Measurements from ENCODE around the gene GYPB. TPM values are rescaled to one million over a fixed set of nuclear protein-coding genes. Genes with fewer than 3 reads are reported as not detected.

Gene GYPB
- total and polyA plus RNA-seq, 2 of the 8 experiments (the other 6 are each of a cell fraction or from before 2014, with no cell fraction given): not detected

DNA sequence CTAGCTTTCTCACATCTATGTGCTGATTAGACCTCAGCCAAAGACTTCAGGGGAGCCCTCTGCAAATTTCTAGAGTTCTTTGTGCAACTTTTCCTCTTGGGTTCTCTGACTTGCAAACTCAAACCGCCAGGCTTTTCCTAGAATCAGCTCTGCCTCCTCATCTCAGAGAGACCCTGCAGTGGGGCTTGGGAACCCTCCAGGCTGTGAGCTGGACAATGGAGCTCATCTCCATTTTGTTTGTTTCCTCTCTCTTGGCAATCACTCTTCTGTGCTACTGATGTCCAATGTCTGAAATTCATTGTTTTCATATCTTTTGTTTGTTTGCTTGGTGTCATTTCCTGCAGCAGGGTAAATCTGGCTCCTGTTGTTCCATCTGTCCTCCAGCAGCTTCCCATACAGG, 33.0 kb downstream of the GYPB start:
- H3K27me3 ChIP-seq (replicated peaks in 1 of 4; ENCODE audit: control insufficient read depth in 3 of 4, extremely low read depth in 1 of 4, insufficient read depth in 3 of 4, low read length in 3 of 4): no peaks in the 10 kb centered on the region
- H4K8ac ChIP-seq (ENCODE audit: extremely low read depth, insufficient read depth, low read length): no peak overlapping the region
- H3K79me1 ChIP-seq (ENCODE audit: low read depth, low read length): no peaks in the 10 kb centered on the region
- H4K91ac ChIP-seq (replicated peaks; ENCODE audit: insufficient read length, low read length): no peak overlapping the region
- H2AK5ac ChIP-seq (ENCODE audit: low read depth, low read length): no peak overlapping the region
- H3K27ac ChIP-seq (ENCODE audit: low read depth, low read length): 0 out of 2 replicates have a peak overlapping the region, but pooled peaks have one; percentile 2
- H3K4me1 ChIP-seq (replicated peaks in 1 of 4; ENCODE audit: control insufficient read depth in 3 of 4, insufficient read depth in 4 of 4, low read length in 3 of 4): no peaks in the 10 kb centered on the region; a peak in 1 of 7 replicates
- 0 out of 8 replicates have a peak overlapping the region, but pooled peaks of 1 of the 4 experiments have one; percentile 17 for H3K4me3 ChIP-seq (ENCODE audit: extremely low read depth in 1 of 4, insufficient read depth in 2 of 4, low read depth in 3 of 4, low read length in 4 of 4)
- FAIRE-seq (no peak), DNase-seq (ENCODE audit: low read depth in 1 of 2, low spot score in 2 of 2) (peak in 1 of 2 experiments; percentile 13)
- no peak overlapping the region for H3K4ac ChIP-seq (replicated peaks; ENCODE audit: insufficient read length, low read depth, low read length)
- H4K20me1 ChIP-seq (replicated peaks in 1 of 2; ENCODE audit: control insufficient read depth in 1 of 2, insufficient read depth in 2 of 2, low read length in 2 of 2): no peaks in the 10 kb centered on the region
- no peak overlapping the region for H3K18ac ChIP-seq (ENCODE audit: extremely low read depth, low read length)
- H3K23ac ChIP-seq (ENCODE audit: insufficient read length): no peak overlapping the region
- POLR2A ChIA-PET (ENCODE audit: partially characterized antibody): interaction anchor here (0.6 kb wide), 1 partner anchor 577 kb away, joined by 3 read pairs; no protein-coding TSS in a partner anchor
- H3K14ac ChIP-seq (ENCODE audit: insufficient read length): no peak overlapping the region
- peak overlapping the region; percentile 81 for H4K5ac ChIP-seq (ENCODE audit: insufficient read length, low read depth, low read length)
- 0 out of 2 replicates have a peak overlapping the region, but pooled peaks have one; percentile 39 for H2AFZ ChIP-seq (ENCODE audit: low read length)
- no peak overlapping the region for H2BK5ac ChIP-seq (ENCODE audit: low read depth, low read length)
- H3K4me2 ChIP-seq (ENCODE audit: insufficient read depth in 1 of 2, low read depth in 2 of 2, low read length in 2 of 2): 0 out of 4 replicates have a peak overlapping the region, but pooled peaks have one; percentile 25 to 27
- no peak overlapping the region for H3K9ac ChIP-seq (replicated peaks in 1 of 4; ENCODE audit: extremely low read depth in 1 of 4, low read depth in 3 of 4, low read length in 3 of 4)
- H2BK120ac ChIP-seq (replicated peaks; ENCODE audit: low read depth, low read length): no peak overlapping the region
- no peaks in the 10 kb centered on the region for H3K36me3 ChIP-seq (ENCODE audit: control insufficient read depth in 2 of 4, insufficient read depth in 4 of 4, low read length in 3 of 4)
- no peaks in the 10 kb centered on the region for H3K9me3 ChIP-seq (ENCODE audit: insufficient read depth in 2 of 2, low read depth in 1 of 2, low read length in 1 of 2)
- H2BK20ac ChIP-seq (ENCODE audit: low read length): no peak overlapping the region
- no peak overlapping the region for H3K56ac ChIP-seq (replicated peaks; ENCODE audit: insufficient read length, low read depth, low read length)
- H2BK12ac ChIP-seq (ENCODE audit: low read depth, low read length): no peak overlapping the region
- 58% methylated on average over 1 of the region's 1 CpG; no CpG with 5 or more reads in 1 of the 2 experiments for WGBS, 2 experiments (ENCODE audit: extremely low coverage in 1 of 2, insufficient coverage in 1 of 2, insufficient read length in 1 of 2, insufficient replicate concordance in 2 of 2, low coverage in 1 of 2, low lambda C conversion rate in 2 of 2, missing lambda C conversion rate in 1 of 2)
- H3K79me2 ChIP-seq (ENCODE audit: control insufficient read depth in 1 of 2, insufficient read depth in 2 of 2, low read length in 2 of 2): no peaks in the 10 kb centered on the region
- no peak overlapping the region for H2BK15ac ChIP-seq (ENCODE audit: low read length)
- no peaks in the 10 kb centered on the region for H3K23me2 ChIP-seq (ENCODE audit: low read depth, low read length)
- peak; percentile 51; the same call in 1 of the 2 replicates for TF ChIP-seq YY1 (IDR thresholded peaks at IDR 0.05; ENCODE audit: low read depth, low read length)
- TF ChIP-seq RXRA (IDR thresholded peaks at IDR 0.05; ENCODE audit: insufficient read depth, low read depth, low read length): no peak
- CTCF ChIA-PET (ENCODE audit: partially characterized antibody): interaction anchor here (1.1 kb wide), 1 partner anchor 16 kb away, joined by 3 read pairs; no protein-coding TSS in a partner anchor

Measured in H1 (cell line).